Measurements from ENCODE around the gene PM20D1.
"Not testable (repeated sequence)": the region's sequence is repeated elsewhere in the genome, so short reads cannot be mapped to it uniquely, and the experiment has no call there.

Gene PM20D1

DNA sequence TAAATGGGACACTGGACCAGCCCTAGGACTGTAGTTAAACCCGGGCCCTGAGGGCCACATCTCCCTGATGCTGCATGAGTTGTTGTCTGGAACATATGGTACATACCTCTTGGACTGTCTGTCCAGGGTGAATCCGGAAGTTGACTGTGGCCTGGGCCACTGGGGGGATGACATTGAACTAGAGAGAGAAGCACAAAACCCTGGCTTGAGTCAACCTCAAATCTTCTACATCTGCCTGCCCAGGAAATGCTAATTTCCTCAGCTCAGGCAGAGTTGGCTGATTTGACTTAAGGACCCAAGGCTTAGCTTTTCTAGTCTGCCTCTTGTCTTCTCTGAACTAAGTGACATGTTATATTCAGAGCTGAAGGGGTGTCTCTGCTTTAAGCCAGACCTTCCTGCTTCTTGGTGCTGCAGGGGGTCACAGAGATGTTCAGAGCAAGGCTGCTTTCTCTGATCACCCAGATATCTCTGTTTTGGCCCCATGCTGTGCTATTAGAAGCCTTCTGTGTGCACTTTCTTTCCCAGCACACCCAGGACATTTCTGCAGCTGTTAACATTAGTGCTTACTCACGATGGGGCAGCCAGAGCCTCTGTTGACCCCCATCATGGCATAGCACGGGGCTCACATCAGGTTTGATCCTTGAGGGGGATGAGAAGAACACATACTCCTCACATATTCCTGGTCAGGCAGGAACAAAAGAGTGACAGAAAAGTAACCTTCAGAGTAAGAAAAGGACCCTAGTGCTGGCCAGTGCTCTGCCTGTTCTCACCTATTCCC, 9.6 kb downstream of the PM20D1 start:
- DNase-seq, result no peak

- DNase-seq, result no peak
Measured at GRCh38 chr1:205837382-205837970, 12.5 kb downstream of the PM20D1 start.

DNA sequence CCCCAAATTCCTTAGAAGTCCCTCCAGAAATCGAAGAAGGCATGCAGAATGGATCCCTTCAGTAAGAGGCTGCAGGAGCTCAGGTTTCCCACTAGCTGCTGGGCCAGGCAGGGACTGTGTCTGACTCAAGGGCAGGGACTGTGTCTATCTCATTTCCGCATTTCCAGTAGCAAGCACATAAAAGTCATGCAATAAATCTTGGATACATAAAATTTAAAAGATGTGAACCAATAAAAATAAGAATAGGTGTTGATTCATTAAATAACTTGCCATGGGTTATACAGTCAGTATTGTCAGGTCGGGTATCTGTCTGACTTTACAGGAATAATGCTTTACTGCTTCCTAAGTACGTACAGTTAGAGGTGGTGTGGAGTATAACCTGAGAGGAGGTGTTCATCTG, 15.2 kb downstream of the PM20D1 start:
- no peak for DNase-seq

DNA sequence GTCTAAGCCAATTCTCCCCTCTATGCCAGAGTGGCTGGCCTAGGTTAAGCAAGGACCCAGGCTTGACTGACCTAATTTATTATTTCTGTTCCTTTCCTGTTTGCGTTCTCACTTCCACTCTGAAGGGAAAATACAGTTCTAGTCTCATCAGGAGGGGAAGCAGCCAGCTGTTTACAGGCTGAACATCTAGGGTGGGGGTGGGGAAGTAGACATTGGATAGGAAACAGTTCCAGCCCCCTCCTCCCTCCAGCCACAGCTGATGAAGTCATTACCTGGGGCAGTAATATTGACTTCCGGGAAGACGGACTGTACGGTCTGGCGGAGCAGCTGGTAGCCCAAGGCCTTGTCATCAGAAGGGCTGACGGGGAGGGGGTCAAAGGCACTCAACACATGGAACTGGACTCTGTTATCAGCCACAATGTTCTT, 17.6 kb downstream of the PM20D1 start:
- no peak for DNase-seq

- DNase-seq, result no peak
Measured at GRCh38 chr1:205827623-205828022, 22.3 kb downstream of the PM20D1 start.

DNA sequence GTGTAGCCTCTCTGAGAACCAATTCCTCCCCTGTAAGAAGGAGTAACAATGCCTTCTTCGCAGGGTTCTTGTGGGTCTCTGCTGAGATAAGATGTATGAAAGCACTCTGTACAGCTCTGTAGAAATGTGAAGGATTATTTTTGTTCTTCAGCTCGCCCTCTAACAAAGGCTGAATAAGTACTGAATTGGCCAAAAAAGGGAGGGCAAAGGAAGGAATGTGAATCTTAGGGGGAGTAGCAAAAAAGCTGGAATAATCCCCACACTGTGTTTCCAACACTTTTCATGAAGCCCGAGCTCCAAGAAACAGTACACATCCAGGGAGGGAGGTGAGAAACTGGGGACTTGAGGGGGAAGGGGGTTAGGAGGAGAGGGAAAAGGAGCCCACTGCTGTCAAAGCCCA, 22.9 kb downstream of the PM20D1 start:
- DNase-seq, result no peak

- DNase-seq, result no peak
Measured at GRCh38 chr1:205826016-205826806, 23.7 kb downstream of the PM20D1 start.

GRCh38 chr1:205824180-205824579, 25.8 kb downstream of the PM20D1 start:
- no peak for DNase-seq

- not testable (repeated sequence) for DNase-seq
Measured at GRCh38 chr1:205823260-205823659, 26.7 kb downstream of the PM20D1 start.

DNA sequence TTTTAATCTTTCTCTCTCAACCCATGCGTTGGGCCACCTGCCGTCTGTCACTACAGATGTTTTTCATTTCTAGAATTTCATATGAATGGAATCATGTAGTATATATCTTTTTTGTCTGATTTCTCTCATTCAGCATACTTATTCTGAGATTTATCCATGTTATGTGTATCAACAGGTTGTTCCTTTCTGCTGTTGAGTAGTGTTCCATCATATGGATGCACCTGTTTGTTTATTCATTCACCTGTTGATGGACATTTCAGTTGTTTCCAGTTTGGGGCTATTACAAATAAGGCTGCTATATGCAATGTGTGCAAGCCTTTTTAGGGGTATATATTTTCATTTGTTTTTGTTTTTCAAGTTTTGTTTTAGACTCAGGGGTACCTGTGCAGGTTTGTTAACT, 27.5 kb downstream of the PM20D1 start:
- no peak for DNase-seq

- no peak for DNase-seq
Measured at GRCh38 chr1:205817988-205818387, 31.9 kb downstream of the PM20D1 start.

DNA sequence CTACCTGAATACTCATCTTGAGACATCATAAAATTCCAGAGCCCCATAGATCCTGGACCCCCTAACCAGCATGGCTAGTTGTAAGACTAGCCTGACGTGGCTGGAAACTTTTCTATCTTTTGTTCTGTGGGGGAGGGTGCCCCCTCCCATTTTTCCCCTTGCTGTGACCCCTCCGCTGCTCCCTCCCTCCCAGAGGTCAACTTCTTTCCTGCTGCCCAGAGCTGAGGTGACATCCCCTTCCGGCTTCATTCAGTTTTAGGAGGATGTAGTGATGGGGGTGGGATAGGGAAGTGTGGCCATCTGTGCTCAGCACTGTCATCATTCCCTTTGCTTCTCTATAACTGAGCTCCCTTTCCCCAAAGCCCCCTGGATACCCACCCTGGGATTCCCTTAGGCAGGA, 32.6 kb downstream of the PM20D1 start:
- DNase-seq, result no peak

DNA sequence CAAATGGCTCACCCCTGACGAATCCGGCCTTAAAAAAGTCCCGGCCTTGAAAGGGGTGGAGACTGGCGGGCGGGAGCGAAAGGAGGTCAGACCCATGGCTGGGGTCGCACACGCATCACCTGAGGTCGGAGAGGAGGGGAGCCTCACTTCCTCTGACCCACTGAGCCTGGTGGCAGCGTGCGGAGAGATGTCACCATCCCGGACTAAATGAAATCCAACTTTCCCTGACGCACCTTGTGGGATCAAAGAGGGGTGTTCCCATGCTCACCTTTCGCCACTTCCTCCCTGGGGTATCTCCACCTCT, 36.2 kb downstream of the PM20D1 start:
- no peak for DNase-seq

DNA sequence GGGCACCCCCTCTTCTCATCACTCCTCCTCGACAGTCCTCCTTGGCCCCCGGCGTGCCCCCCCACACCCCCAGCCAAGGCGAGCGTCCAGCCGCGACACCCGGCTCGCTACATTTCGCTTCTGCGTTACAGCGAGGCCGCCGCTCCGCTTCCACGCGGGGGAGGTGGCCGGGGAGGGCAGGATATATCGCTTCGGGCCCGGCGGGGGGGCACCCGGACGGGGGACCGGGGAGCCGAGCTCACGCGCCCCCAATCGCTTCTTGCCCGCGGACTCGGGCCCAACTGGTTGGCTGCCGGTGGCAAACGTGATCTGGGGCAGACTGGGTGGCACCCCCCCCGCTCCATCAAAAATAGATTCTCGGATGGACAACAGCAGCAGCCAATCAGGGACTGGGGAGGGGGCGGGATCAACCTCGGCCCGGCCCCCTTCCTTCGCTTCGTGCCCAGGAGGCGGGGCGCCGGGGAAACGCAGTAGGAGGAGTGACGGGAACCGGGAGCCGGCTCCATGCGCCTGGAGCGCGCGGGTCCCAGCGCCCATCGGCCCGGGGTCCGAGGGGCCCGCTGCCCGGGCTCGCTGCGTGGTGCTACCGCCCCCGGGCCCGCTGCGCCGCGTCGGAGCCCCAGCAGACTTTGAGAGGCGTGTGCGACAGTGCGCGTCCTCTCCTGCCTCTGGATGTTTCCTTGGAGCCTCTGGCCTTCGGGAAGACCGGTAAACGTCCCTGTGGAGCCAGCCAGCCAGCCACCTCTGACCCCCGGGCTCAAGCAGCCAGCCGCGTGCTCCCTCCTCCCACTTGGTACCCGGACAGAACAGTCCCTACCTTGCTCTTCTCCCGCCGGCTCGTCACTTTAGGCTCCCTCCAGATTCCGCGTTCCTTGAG, 36.8 kb downstream of the PM20D1 start, which contains the start of gene SLC41A1:
SLC41A1 (minus strand) TSS at position 321 of the 877 bp plus-strand sequence. CDS start 2,757 bp downstream, outside the sequence.
- DNase-seq, result peak; percentile 96

- no peak for DNase-seq
Measured at GRCh38 chr1:205812271-205812877, 37.6 kb downstream of the PM20D1 start.

DNA sequence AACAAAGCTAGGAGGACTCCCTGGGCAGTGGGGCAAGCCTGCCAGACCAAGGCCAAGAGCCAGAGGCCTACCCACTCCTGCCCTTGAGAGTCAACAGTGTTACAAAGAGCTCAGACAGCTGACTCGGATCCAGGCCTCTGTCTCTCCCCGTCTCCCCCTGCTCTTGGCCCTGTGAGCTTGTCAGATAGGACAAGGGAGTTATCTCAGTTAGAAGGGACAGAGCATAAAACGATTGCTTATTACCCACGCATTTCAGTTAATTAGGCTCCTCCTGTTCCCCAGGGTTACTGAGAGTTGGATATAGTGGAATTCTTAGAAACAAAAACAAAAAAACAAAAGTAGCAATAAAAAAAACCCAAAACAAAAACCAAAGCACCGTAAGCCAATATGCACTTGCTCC, 38.3 kb downstream of the PM20D1 start:
- no peak for DNase-seq

DNA sequence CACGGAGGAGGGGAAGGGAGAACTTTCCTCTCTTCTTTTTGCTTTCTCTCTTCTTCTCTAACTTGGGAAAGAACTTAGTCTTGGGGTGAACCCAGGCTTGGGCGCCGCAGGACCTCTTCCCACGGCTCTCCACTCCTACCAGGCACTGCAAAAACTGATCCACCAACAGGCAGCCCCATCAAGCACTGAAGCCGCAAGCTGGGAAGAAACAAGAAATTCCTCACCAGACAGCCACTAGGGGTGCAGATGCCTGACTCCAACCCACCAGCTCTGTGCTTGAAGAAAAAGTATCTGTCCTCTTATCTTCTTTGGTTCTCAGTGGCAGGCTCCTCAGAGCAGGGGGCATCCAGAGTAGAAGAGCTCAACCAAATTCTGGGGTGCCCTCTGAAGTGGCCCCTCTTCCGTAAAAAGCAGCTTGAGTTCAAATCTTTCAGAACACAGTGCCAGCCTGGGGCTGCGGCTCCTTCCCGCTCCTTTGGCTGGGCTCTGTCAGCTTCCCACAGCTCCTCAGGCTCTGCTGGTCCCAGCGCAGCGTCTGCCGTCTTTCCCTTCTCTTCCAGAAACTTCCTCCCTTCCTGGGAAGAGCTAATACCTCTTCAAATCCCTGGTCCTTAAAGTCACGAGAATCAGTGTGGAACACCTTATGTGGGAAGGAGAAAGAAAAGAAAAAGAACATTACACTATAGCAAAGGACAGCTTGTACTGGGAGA, 39.3 kb downstream of the PM20D1 start:
- no peak for DNase-seq

DNA sequence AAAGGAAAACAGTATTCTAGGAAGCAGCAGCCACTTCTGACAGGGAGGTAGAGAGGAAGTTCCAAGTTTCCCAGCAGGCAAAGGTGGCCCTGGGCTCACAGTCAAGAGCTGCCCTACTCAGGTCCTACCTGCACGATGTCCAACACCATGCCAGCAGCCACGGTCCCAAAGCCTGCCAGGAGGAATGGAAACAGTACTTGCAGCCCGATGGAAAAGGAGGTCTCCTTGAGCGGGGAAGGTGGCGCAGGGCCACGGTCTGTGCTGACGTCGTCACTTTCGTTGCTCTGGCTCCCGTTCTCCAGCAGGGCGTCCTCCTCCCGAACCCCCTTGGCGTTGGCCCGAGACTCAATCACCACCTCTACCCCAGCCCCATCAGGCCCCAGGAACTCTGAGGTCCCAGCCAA, 40.0 kb downstream of the PM20D1 start:
- DNase-seq, result no peak

GRCh38 chr1:205809469-205809868, 40.5 kb downstream of the PM20D1 start:
- no peak for DNase-seq

- no peak for DNase-seq
Measured at GRCh38 chr1:205805082-205805711, 44.7 kb downstream of the PM20D1 start.

GRCh38 chr1:205804605-205805004, 45.3 kb downstream of the PM20D1 start:
- DNase-seq, result no peak

Data from CD4-positive, alpha-beta T cell treated with Interleukin-15 for 1 hour (primary cell).